Measurements from ENCODE around the gene DLG2.
A peak's percentile ranks its signal among the peaks of the same experiment; 100 is the strongest.
"Not testable (repeated sequence)": the region's sequence is repeated elsewhere in the genome, so short reads cannot be mapped to it uniquely, and the experiment has no call there.

DLG2 gene

GRCh38 chr11:85123752-85124231 lies 503.4 kb downstream of the DLG2 start:
- FAIRE-seq = no peak
- no peak for DNase-seq (ENCODE audit: low spot score)

- FAIRE-seq (no peak), DNase-seq (ENCODE audit: low spot score) (no peak)
These were observed 509.0 kb downstream of the DLG2 start for GRCh38 chr11:85118151-85118550.

GRCh38 chr11:85115798-85116197 lies 511.3 kb downstream of the DLG2 start:
- FAIRE-seq (no peak), DNase-seq (ENCODE audit: low spot score) (no peak)

GRCh38 chr11:85114786-85115185 lies 512.4 kb downstream of the DLG2 start:
- FAIRE-seq = no peak
- DNase-seq (ENCODE audit: low spot score) = no peak

GRCh38 chr11:85110246-85110645 lies 516.9 kb downstream of the DLG2 start:
- DNase-seq (ENCODE audit: low spot score); FAIRE-seq: not testable (repeated sequence)

GRCh38 chr11:85109141-85109540 lies 518.0 kb downstream of the DLG2 start:
- no peak for DNase-seq (ENCODE audit: low spot score)
- FAIRE-seq = no peak

GRCh38 chr11:85105868-85106267 lies 521.3 kb downstream of the DLG2 start:
- FAIRE-seq = no peak

GRCh38 chr11:85099522-85099921 lies 527.6 kb downstream of the DLG2 start:
- no peak for DNase-seq (ENCODE audit: low spot score)
- no peak for FAIRE-seq

More at GRCh38 chr11:85105868-85106267, 521.3 kb downstream of the DLG2 start:
- no peak for DNase-seq (ENCODE audit: low spot score)

- DNase-seq (ENCODE audit: low spot score) (no peak), FAIRE-seq (no peak)
These were observed 528.1 kb downstream of the DLG2 start for GRCh38 chr11:85098996-85099395.

- no peak for FAIRE-seq
- DNase-seq (ENCODE audit: low spot score) = no peak
These were observed 530.2 kb downstream of the DLG2 start for GRCh38 chr11:85096939-85097338.

- FAIRE-seq = no peak
- DNase-seq (ENCODE audit: low spot score) = no peak
These were observed 531.9 kb downstream of the DLG2 start for GRCh38 chr11:85095239-85095638.

GRCh38 chr11:85094795-85095194 lies 532.3 kb downstream of the DLG2 start:
- FAIRE-seq (no peak), DNase-seq (ENCODE audit: low spot score) (no peak)

GRCh38 chr11:85089654-85090053 lies 537.5 kb downstream of the DLG2 start:
- FAIRE-seq = no peak

GRCh38 chr11:85088286-85088685 lies 538.9 kb downstream of the DLG2 start:
- no peak for FAIRE-seq
- peak; percentile 3 for DNase-seq (ENCODE audit: low spot score)

More at GRCh38 chr11:85089654-85090053, 537.5 kb downstream of the DLG2 start:
- no peak for DNase-seq (ENCODE audit: low spot score)

GRCh38 chr11:85086504-85087284 lies 540.5 kb downstream of the DLG2 start:
- FAIRE-seq = no peak
- no peak for DNase-seq (ENCODE audit: low spot score)

GRCh38 chr11:85076535-85077330 lies 550.4 kb downstream of the DLG2 start:
- DNase-seq (ENCODE audit: low spot score) (peak; percentile 36), FAIRE-seq (no peak)

- DNase-seq (ENCODE audit: low spot score) = no peak
- no peak for FAIRE-seq
These were observed 564.5 kb downstream of the DLG2 start for GRCh38 chr11:85062659-85063058.

- DNase-seq (ENCODE audit: low spot score) (no peak), FAIRE-seq (no peak)
These were observed 574.5 kb downstream of the DLG2 start for GRCh38 chr11:85052636-85053035.

GRCh38 chr11:85048801-85049200 lies 578.3 kb downstream of the DLG2 start:
- DNase-seq (ENCODE audit: low spot score) (no peak), FAIRE-seq (no peak)

- DNase-seq (ENCODE audit: low spot score) (no peak), FAIRE-seq (no peak)
These were observed 581.4 kb downstream of the DLG2 start for GRCh38 chr11:85045716-85046115.

GRCh38 chr11:85044911-85045310 lies 582.2 kb downstream of the DLG2 start:
- FAIRE-seq (no peak), DNase-seq (ENCODE audit: low spot score) (no peak)

- FAIRE-seq (no peak), DNase-seq (ENCODE audit: low spot score) (no peak)
These were observed 584.8 kb downstream of the DLG2 start for GRCh38 chr11:85042361-85042760.
